IPS DF 4.7 (cell line): ENCODE measurements around the gene PDGFC.
A peak's percentile ranks its signal among the peaks of the same experiment; 100 is the strongest.

Experiments used
- DNase-seq: peaks from one replicate; pipeline ENCODE4 v3.0.0-alpha.2; 2013; ENCODE audit warnings: low spot score; ENCODE audit errors: extremely low read depth

The PDGFC gene

GRCh38 chr4:156971676-156972378, at the start of gene PDGFC:
Gene PDGFC, minus strand, starts transcription at chr4:156971799. Its CDS starts 896 bp downstream, at chr4:156970903.
- DNase-seq = no peak

GRCh38 chr4:157020882-157021281, 49.3 kb upstream of the PDGFC start:
- no peak for DNase-seq

DNA sequence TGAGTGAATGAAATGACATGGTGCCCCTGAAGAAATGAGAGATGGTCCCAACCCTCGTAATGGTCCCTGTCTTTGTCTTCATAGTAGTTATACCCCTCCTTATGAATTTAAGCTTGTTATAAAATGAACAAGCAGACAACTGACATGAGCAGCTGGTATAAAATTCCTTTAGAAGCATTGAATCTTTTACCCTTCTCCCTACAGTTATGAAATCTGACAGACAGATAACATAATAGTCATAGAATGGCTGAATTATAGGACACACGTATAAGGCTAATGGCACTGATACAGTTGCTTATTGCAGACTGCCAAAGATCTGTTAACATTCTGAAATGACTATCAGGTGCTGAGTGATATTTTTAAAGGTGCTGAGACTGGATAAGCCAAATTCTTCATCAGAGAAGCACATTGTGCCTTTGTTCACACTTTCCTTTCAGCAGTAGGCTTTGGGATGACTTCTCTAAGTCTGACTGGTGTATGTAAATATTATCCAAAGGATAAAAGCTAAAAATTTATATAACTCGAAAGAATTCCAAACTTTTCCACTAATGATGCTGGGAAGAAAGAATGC, 47.4 kb upstream of the PDGFC start:
- DNase-seq = no peak

GRCh38 chr4:157014621-157015591, 43.3 kb upstream of the PDGFC start:
- no peak for DNase-seq

GRCh38 chr4:157013656-157014055, 42.1 kb upstream of the PDGFC start:
- no peak for DNase-seq

- DNase-seq = no peak
Measured at GRCh38 chr4:157012781-157013180, 41.2 kb upstream of the PDGFC start.

GRCh38 chr4:157012296-157012695, 40.7 kb upstream of the PDGFC start:
- DNase-seq = no peak

DNA sequence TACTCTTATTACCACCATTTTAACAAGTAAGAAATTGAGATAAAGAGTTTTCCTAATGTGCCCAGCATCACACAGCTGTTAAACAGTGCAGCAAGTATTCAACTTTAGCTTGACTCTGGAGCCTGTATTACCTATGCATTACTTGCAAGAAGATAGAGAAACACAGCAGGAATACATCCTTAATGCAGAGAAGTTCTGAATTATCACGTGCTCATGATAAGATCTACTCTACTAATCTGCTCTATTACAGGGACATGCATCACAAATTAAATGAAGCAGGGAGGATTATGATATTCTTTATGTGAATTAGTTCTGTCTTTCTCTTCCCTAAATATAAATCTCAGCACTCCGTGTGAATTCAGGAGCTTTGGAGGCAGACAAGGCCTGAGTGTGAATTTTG, 39.0 kb upstream of the PDGFC start:
- no peak for DNase-seq

DNA sequence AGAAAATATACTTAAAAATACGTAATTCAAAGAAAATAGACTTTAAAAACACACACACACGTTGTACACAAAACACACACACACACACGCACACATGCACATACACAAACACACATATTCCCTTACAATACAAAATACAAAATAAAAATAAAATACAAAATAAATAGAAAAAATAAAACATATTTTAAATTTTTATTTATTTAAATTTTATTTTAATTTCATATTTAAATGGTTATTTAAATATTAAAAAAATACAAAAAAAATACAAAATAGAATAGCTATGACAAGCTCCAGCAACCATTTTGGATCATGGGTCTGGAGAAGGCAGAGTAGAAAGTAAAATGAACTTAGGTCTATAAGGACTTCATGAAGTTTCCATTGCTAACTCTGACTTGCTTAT, 34.2 kb upstream of the PDGFC start:
- DNase-seq = no peak

GRCh38 chr4:157005193-157005592, 33.6 kb upstream of the PDGFC start:
- no peak for DNase-seq

GRCh38 chr4:157004279-157005161, 32.9 kb upstream of the PDGFC start:
- DNase-seq = no peak

DNA sequence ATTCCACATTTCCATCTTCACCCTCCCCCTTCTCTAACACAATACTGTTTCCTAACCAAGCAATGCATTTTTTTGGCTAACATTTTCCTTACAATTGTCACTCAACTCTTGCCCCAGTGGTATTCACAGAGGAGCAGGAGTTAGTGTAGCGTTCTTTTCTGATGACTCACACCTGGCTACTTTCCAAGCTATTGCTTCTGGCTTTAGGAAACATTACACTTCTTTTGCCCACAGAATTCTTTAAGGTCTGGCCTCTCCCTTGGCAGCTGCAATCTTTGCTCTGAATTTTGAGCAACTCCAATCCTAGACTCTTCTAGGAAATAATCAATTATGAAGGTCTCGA, 27.5 kb upstream of the PDGFC start:
- peak; percentile 78 for DNase-seq

- DNase-seq = no peak
Measured at GRCh38 chr4:156998500-156999174, 27.0 kb upstream of the PDGFC start.

DNA sequence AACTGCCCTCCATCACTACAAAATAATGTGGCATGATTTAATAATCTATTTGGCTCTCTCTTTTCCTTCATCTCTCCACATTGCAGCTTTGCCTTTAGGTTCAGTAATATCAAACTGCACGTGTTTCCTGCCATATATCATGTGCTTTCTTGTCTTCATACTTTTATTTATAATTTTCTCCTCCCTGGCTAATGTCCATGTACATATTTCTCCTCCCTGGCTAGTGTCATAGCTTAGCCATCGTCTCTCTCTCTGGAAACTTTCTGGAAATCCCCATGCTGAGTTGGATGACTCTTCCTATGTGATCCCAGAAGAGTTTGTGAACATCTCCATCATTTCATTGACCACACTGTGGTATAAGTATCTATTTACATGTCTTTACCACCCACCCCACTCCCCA, 21.3 kb upstream of the PDGFC start:
- DNase-seq = no peak

DNA sequence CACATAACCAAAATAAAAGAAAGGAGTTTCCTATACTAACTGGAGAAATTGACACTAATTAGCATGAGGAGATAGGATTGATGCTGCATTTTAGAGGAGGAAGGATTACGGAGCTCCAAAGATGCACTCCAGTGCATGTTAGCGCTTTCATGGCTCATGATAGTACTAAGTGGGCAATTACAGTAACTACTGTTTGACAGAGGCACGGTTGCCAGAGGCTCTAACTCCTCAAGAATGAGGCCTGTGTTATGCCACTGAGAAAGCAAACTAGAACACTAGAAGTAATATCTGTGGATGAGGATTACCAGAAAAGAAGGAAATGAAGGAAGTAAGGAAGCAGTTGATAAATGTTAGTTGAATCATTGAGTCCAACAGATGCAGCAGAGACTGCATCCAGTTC, 19.6 kb upstream of the PDGFC start:
- DNase-seq = no peak

- DNase-seq = no peak
Measured at GRCh38 chr4:156983366-156983765, 11.8 kb upstream of the PDGFC start.

- DNase-seq = no peak
Measured at GRCh38 chr4:156981262-156981769, 9.7 kb upstream of the PDGFC start.

DNA sequence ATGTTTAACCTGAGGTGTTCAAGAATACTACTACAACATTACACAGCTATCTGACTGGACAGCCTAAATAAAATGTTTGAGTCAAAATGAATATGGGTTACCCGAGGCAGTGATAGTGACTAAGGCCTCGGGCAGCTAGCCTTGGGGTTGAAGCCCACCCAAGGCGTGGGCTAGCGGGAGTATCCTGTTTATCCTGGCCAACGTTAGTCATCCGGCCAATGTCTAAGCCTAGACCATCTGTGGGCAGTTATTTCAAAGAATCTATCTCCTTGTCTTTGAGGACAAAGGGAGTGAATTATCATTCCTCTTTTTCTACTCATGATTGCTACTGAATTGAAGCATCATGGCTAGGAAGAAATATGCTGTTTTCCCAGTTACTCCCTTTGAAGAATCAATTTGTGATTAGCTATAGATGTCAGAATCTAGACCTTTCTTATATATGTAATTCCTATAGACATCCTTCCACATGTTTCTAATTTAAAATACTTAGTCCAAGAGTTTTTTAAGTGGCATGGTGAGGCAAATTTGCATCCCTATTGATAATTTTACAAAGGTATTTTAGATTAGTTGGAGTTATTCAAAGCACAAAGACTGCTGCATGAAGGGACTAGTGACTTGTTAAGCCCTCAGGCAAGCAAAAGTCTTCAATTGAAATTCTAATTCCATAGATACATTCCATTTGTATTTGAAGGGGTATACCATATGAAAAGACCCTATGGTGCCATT, 6.0 kb upstream of the PDGFC start:
- DNase-seq = no peak

DNA sequence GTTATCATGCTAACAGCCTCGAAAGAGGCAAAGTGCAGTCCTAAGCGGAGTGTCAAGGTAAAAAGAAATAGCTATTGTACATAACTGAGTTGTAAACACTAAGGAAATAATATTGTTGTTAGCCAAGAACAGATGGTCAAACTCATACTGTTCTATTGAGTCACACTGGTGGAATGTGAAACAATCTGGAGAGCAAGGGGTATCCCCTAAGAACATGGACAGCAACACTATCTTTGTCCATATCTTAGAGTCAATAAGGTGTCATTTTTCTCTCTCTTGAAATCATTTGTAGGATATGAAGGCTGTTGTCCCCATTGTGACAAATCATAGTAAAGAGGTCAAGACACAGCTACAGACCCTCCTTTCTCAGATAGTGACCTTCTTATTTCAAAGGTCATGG, 4.5 kb upstream of the PDGFC start:
- DNase-seq = no peak

DNA sequence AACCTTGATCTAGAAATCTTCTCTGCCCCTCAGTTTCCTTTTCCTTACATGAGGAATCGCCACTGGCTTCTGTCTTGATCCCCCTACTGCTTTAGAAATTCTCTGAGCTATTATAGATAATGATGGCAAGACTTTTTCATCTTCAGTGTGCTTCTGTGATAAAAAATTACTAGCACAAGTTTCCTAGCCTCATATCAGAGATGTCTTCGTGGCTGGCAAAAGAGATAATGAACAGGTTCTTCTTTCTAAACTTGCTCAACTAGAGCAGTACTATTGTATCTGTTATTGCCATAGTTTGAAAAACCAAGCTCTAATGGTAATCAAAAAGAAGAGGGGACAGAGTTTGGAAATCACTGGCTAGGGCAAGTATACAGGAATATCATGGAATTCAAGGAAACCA, 4.1 kb upstream of the PDGFC start:
- no peak for DNase-seq
